ENCODE data around the gene BBS9. TPM values are rescaled to one million over a fixed set of nuclear protein-coding genes. Genes with fewer than 3 reads are reported as not detected.

BBS9 gene
- polyA plus RNA-seq, 1 donor from 2014 or later, result 9.8 TPM

DNA sequence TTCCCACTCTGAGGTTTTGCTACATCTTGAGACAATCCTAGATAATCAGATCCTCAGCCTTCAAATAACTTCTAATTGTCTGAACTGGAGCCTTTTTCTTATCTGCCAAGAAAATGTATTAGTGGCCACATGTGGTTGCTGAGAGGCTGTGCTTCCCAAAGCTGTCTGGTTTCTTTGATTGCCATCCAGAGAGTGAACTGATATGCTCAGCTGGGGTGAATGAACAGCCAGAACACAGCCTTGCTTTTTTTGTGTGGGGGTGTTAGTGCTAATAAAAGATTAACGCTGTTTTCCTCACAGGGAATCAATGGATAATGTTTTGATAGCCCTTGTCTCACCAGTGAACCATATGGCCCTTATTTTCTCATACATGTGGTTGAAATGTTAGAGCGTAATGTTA, 66.9 kb downstream of the BBS9 start:
- Histone ChIP-seq H3K4me2 (ENCODE audit: low read length) (peak overlapping the region; percentile 11), H3K36me3 (ENCODE audit: insufficient read depth, low read length) (no peaks in the 10 kb centered on the region), H3K27ac (ENCODE audit: low read length) (no peak overlapping the region), H3K9ac (ENCODE audit: low read length) (no peak overlapping the region), H3K4me3 (ENCODE audit: low read length) (no peak overlapping the region), H2AFZ (ENCODE audit: low read depth, low read length) (no peak overlapping the region), H3K9me2 (ENCODE audit: insufficient read depth, low read length) (no peaks in the 10 kb centered on the region), H3K79me2 (replicated peaks; ENCODE audit: insufficient read depth, low read length) (no peaks in the 10 kb centered on the region), H4K20me1 (ENCODE audit: insufficient read depth) (no peaks in the 10 kb centered on the region), H3K27me3 (ENCODE audit: insufficient read depth, low read depth, low read length) (no peaks in the 10 kb centered on the region), H3K9me3 (ENCODE audit: low read length) (no peaks in the 10 kb centered on the region), H3F3A (ENCODE audit: insufficient read depth, low read length, poor library complexity, severe bottlenecking) (no peaks in the 10 kb centered on the region)
- TF ChIP-seq SMC3 (conservative IDR thresholded peaks at IDR 0.05; ENCODE audit: poor library complexity) (no peak), POLR2AphosphoS5 (IDR thresholded peaks at IDR 0.05) (no peak), TAF1 (IDR thresholded peaks at IDR 0.05; ENCODE audit: low read depth) (no peak), EZH2 (IDR thresholded peaks at IDR 0.05; ENCODE audit: borderline replicate concordance, insufficient read depth, low read length, poor library complexity, severe bottlenecking) (no peak), MXI1 (conservative IDR thresholded peaks at IDR 0.05; ENCODE audit: poor library complexity, severe bottlenecking) (no peak), EP300 (conservative IDR thresholded peaks at IDR 0.05; ENCODE audit: poor library complexity, severe bottlenecking) (no peak), RAD21 (conservative IDR thresholded peaks at IDR 0.05) (no peak)
- TF ChIP-seq, protein P1, sequence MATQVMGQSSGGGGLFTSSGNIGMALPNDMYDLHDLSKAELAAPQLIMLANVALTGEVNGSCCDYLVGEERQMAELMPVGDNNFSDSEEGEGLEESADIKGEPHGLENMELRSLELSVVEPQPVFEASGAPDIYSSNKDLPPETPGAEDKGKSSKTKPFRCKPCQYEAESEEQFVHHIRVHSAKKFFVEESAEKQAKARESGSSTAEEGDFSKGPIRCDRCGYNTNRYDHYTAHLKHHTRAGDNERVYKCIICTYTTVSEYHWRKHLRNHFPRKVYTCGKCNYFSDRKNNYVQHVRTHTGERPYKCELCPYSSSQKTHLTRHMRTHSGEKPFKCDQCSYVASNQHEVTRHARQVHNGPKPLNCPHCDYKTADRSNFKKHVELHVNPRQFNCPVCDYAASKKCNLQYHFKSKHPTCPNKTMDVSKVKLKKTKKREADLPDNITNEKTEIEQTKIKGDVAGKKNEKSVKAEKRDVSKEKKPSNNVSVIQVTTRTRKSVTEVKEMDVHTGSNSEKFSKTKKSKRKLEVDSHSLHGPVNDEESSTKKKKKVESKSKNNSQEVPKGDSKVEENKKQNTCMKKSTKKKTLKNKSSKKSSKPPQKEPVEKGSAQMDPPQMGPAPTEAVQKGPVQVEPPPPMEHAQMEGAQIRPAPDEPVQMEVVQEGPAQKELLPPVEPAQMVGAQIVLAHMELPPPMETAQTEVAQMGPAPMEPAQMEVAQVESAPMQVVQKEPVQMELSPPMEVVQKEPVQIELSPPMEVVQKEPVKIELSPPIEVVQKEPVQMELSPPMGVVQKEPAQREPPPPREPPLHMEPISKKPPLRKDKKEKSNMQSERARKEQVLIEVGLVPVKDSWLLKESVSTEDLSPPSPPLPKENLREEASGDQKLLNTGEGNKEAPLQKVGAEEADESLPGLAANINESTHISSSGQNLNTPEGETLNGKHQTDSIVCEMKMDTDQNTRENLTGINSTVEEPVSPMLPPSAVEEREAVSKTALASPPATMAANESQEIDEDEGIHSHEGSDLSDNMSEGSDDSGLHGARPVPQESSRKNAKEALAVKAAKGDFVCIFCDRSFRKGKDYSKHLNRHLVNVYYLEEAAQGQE (IDR thresholded peaks at IDR 0.05; ENCODE audit: borderline replicate concordance), result no peak
- TF ChIP-seq, protein P2, sequence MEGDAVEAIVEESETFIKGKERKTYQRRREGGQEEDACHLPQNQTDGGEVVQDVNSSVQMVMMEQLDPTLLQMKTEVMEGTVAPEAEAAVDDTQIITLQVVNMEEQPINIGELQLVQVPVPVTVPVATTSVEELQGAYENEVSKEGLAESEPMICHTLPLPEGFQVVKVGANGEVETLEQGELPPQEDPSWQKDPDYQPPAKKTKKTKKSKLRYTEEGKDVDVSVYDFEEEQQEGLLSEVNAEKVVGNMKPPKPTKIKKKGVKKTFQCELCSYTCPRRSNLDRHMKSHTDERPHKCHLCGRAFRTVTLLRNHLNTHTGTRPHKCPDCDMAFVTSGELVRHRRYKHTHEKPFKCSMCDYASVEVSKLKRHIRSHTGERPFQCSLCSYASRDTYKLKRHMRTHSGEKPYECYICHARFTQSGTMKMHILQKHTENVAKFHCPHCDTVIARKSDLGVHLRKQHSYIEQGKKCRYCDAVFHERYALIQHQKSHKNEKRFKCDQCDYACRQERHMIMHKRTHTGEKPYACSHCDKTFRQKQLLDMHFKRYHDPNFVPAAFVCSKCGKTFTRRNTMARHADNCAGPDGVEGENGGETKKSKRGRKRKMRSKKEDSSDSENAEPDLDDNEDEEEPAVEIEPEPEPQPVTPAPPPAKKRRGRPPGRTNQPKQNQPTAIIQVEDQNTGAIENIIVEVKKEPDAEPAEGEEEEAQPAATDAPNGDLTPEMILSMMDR (IDR thresholded peaks at IDR 0.05; ENCODE audit: poor library complexity, severe bottlenecking), result no peak

DNA sequence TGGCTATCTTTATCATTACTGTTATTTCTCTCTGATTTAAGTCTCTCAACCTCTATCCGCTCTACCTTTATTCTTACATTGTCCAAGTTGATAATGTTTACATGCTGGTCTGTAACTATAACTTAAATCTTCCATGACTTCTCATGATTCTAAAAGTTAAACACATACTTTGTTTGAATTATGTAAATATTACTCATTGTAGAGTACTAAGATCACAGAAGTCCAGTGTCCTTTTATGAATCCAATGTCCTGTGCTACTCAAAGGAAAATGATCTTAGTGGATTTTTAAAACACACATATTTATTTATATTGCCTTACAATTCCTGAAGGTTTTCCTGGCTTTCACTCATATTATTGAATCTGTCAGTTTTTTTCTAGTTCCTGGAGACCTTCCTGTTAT, 70.9 kb downstream of the BBS9 start:
- Histone ChIP-seq H3K9me2 (ENCODE audit: insufficient read depth, low read length) (no peaks in the 10 kb centered on the region), H3K79me2 (replicated peaks; ENCODE audit: insufficient read depth, low read length) (no peaks in the 10 kb centered on the region), H4K20me1 (ENCODE audit: insufficient read depth) (no peaks in the 10 kb centered on the region), H3K9me3 (ENCODE audit: low read length) (no peaks in the 10 kb centered on the region), H3F3A (ENCODE audit: insufficient read depth, low read length, poor library complexity, severe bottlenecking) (no peaks in the 10 kb centered on the region), H3K36me3 (ENCODE audit: insufficient read depth, low read length) (no peaks in the 10 kb centered on the region), H2AFZ (ENCODE audit: low read depth, low read length) (no peak overlapping the region), H3K4me2 (ENCODE audit: low read length) (no peak overlapping the region), H3K4me3 (ENCODE audit: low read length) (no peak overlapping the region), H3K9ac (ENCODE audit: low read length) (no peak overlapping the region), H3K27ac (ENCODE audit: low read length) (no peak overlapping the region), H3K27me3 (ENCODE audit: insufficient read depth, low read depth, low read length) (no peaks in the 10 kb centered on the region)
- TF ChIP-seq, protein P2 (IDR thresholded peaks at IDR 0.05; ENCODE audit: poor library complexity, severe bottlenecking), result no peak
- TF ChIP-seq EZH2 (IDR thresholded peaks at IDR 0.05; ENCODE audit: borderline replicate concordance, insufficient read depth, low read length, poor library complexity, severe bottlenecking) (no peak), POLR2AphosphoS5 (IDR thresholded peaks at IDR 0.05) (no peak), RAD21 (conservative IDR thresholded peaks at IDR 0.05) (no peak), SMC3 (conservative IDR thresholded peaks at IDR 0.05; ENCODE audit: poor library complexity) (no peak), TAF1 (IDR thresholded peaks at IDR 0.05; ENCODE audit: low read depth) (no peak), MXI1 (conservative IDR thresholded peaks at IDR 0.05; ENCODE audit: poor library complexity, severe bottlenecking) (no peak), EP300 (conservative IDR thresholded peaks at IDR 0.05; ENCODE audit: poor library complexity, severe bottlenecking) (no peak)
- TF ChIP-seq, protein P1 (IDR thresholded peaks at IDR 0.05; ENCODE audit: borderline replicate concordance), result no peak

Measured in neural cell (in vitro differentiated cells).